Neutrophil (primary cell): ENCODE data around the gene GPS1.
A peak's percentile ranks its signal among the peaks of the same experiment; 100 is the strongest.

ENCODE experiments used
- H3K27ac ChIP-seq: fragments of 200-600 bp; sonication (generic); 2 replicates; pipeline ENCODE4 v1.5.1; 2016; ENCODE audit warnings: mild to moderate bottlenecking, moderate library complexity
- H3K27me3 ChIP-seq: fragments of 200-600 bp; sonication (generic); 2 replicates; pipeline ENCODE4 v1.6.0; 2016; ENCODE audit warnings: mild to moderate bottlenecking
- H3K36me3 ChIP-seq: fragments of 200-600 bp; sonication (generic); 2 replicates; pipeline ENCODE4 v1.5.1; 2017
- H3K4me1 ChIP-seq, 2 experiments: fragments of 200-600 bp in 1 of 2; sonication (generic) in 1 of 2; 1 replicate in 1 of 2; 2 replicates in 1 of 2; pipeline versions ENCODE4 v1.5.1 to v1.6.1; 2013 to 2016; ENCODE audit warnings: low read depth in 1 of 2, low read length in 1 of 2, mild to moderate bottlenecking in 1 of 2, moderate library complexity in 1 of 2; ENCODE audit not compliant: control insufficient read depth in 1 of 2, insufficient read depth in 1 of 2
- H3K4me3 ChIP-seq, 2 experiments: fragments of 200-600 bp in 1 of 2; sonication (generic) in 1 of 2; 1 replicate in 1 of 2; 2 replicates in 1 of 2; pipeline ENCODE4 v1.5.1; 2013 to 2016; ENCODE audit warnings: low read depth in 1 of 2, low read length in 1 of 2, mild to moderate bottlenecking in 1 of 2, moderate library complexity in 1 of 2
- H3K9me3 ChIP-seq: fragments of 200-600 bp; sonication (generic); 2 replicates; pipeline ENCODE4 v1.5.1; 2016
- CTCF ChIP-seq: fragments of 200-600 bp; sonication (generic); IDR thresholded peaks from 2 replicates; pipeline ENCODE4 v1.5.1; 2016; ENCODE audit warnings: antibody characterized with exemption

GPS1 gene

DNA sequence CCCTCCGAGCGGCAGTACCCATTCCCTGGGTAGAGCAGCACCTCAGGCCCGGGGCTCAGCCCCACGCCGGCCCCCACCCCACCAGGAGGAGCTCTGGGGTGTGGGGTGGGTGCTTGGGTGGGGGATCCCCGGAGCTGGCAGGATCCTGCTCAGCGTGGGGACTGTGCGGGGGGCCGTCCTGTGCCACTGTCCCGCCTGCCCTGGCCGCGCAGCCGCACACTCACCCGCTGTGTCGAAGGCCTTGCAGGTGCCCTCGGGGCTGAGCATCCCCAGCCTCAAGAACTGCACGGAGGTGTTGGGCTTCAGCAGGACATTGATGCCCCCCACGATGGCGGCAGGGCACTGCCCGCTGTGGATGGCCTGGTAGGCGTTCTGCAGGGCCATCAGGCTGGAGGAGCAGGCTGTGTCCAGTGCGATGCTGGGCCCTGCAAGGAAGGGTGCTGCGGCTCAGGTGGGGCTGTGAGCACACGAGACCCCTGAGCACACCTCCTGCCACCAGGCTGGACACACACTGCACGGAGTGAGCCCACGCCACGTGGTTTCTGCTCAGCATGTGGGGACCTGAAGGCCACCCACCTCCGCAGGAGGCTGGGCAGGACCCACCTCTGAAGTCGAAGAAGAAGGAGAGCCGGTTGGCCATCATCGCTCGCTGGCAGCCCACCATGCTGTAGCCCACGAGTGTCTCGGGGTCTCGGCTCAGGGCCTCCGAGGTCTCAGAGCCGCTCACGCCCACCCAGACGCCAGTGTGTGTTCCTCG is 41.5 kb downstream of the GPS1 start:
- Histone ChIP-seq H3K27ac (no peak overlapping the region), H3K9me3 (no peaks in the 10 kb centered on the region), H3K4me3 (no peak overlapping the region), H3K4me1 (peaks cover 13 to 17% of the 10 kb centered on the region in 2 experiments), H3K36me3 (peaks cover 22% of the 10 kb centered on the region), H3K27me3 (peaks cover 15% of the 10 kb centered on the region)
- TF ChIP-seq CTCF = no peak

DNA sequence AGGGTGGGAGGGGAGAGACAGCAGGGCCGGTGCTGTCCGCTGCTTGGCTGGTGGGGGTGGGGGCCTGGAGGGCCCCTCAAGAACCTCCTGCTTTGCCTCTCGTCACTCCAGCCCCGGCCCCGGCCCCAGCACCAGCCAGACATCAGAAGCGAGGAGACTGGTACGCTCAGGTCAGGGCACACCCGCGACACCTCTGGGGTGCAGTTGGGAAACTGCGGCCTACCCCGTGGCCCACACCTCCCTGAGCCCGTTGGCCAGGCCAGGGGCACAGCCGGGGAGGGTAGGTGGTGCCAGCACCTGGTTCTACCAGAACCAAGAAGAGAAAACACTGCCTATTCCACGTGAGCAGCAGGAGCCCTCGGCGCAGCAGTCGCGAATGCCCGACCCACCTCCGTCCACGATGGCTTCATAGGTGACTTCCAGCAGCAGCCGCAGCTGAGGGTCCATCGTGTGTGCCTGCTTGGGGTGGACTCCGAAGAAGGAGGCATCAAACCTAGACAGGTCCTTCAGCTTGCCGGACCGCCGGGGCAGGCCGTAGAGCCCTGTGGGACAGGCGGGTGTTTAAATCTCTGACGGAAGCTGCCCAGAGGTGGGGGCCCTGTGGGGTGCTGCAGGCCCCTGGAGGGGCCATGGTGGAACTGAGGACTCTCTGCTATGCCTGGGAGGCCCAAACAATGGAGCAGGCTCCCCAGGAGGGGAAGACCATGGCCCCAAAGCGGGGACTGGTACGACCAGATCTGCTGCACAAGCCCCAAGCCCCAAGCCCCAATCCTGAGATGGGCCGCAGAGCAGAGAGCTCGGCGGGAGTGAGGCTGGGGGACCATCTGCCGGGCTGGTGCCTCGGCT is 43.5 kb downstream of the GPS1 start:
- no peak for TF ChIP-seq CTCF
- Histone ChIP-seq H3K27me3 (peaks cover 15% of the 10 kb centered on the region), H3K4me3 (no peak overlapping the region), H3K27ac (no peak overlapping the region), H3K9me3 (no peaks in the 10 kb centered on the region), H3K36me3 (peaks cover 10% of the 10 kb centered on the region), H3K4me1 (peaks cover 28% of the 10 kb centered on the region in 2 experiments)

DNA sequence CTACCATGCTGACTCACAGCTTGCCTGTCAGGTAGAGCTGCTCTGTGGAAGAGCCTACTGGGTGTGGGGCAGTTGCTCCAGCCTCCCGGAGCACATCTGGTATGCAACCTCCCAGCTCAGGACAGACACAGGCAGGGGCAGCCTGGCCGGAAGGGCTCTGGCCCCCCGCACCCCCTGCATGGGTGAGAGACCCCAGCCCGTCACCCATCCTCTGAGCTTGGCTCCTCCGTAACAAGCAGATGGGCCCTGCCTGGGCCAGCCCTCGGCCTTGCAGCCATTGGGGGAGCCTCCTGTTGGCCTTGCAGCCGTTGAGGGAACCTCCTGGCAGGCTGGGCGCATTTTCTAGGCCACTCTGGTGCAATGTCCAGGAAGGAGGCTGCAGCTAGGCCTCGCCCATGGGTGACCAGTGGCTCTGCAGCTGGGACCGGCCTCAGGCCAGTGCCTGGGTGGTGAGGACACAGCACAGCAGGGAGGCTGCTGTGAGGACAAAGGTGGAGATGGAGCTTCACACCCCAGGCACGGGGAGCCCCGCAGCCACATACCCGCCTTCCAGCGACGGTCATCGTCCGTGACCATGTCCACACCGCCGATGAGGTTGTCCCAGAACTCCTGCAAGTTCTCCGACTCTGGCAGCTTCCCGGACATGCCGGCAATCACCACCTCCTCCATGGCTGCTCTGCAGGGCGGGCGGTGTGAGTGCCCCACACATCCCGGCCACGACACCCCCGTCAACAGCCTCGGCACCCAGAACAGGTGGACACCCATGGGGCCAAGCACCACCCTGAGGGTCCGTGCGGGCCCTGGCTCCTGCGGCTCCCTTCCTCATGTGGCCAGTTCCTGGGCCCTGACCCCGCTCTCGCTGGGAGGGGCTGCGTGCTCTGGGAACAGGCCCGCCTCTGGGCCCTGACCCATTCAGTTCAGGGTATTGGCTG is 44.3 kb downstream of the GPS1 start:
- Histone ChIP-seq H3K36me3 (peaks cover 10% of the 10 kb centered on the region), H3K4me1 (peaks cover 28 to 30% of the 10 kb centered on the region in 2 experiments), H3K27me3 (peaks cover 15% of the 10 kb centered on the region), H3K27ac (no peak overlapping the region), H3K4me3 (no peak overlapping the region), H3K9me3 (no peaks in the 10 kb centered on the region)
- TF ChIP-seq CTCF = no peak

DNA sequence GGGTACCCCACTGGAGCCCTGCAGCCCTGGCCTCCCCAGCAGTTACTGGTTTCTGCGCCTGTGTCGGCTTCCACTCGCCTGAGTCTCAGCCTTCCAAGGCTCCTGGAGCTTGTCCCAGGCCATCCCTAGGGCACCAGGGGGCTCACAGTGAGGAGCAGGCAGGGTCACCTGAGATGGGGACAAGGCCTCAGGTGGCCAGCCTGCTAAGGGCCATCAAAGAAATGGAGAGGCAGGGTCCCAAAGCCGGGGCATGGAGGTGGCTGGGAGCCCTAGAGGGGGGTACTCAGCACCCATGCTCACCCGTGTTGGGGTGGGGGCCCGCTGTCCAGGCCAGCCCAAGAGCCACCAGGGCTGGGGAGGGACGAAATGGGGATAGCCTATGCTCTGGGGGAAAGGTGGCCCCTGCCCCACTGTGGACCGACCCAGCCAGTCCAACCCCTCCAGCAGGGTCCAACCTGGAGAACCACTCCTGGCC is 45.0 kb downstream of the GPS1 start:
- no peak for TF ChIP-seq CTCF
- H3K36me3 ChIP-seq = peaks cover 10% of the 10 kb centered on the region
- H3K4me3 ChIP-seq = peak overlapping the region; percentile 65 to 75
- peaks cover 15% of the 10 kb centered on the region for H3K27me3 ChIP-seq
- H3K27ac ChIP-seq = no peak overlapping the region
- H3K9me3 ChIP-seq = no peaks in the 10 kb centered on the region
- H3K4me1 ChIP-seq = peaks cover 28 to 37% of the 10 kb centered on the region in 2 experiments
